Parietal lobe (tissue), 1 donor: ENCODE data around the gene DIPK1C. TPM values are rescaled to one million over a fixed set of nuclear protein-coding genes. Genes with fewer than 3 reads are reported as not detected.

Experiments used
- total RNA-seq: library from RNA; depleted of rRNA; stranded (reverse); fragments of >200 nt; gene quantifications from one replicate; pipeline ENCODE4 v1.2.3, GENCODE V29; 2014

DIPK1C gene
- 7.8 TPM for total RNA-seq

DNA sequence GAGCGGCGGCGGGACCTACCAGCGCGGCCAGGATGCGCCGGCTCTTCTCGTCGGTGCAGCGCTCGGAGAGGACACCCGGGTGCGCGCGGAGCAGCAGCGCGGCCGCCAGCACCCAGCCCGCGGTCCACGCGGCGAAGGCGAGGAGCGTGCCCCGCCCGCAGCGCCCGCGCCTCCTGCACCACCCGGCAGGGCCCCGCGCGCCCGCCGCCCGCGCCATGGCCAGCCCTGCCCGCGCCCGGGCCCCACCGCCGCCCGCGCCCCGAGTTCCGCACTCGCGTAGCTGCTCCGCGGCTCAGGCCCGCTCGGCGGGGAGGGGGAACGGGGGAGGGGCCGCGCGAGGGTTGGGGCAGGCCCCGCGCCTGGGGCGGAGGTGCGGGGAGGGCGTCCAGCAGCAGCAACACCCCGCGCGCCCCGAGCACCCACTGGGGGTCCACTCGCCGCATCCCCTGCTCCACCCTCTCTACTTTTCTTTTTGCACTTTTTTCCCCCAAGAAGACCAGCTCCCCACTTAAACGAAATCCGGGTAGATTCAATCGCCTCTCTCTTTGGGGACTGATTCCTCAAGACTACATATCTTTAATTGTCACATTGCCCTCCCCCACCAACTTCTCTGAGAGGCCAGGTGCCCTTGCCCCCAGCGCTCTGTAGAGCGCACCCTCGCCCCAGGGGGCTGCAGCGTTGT, at the start of gene DIPK1C:
Gene DIPK1C, minus strand, starts transcription at position 266 of the 682 bp plus-strand sequence. Its CDS starts 49 bp downstream, at position 217.

GRCh38 chr18:74495581-74496507, 38.7 kb upstream of the DIPK1C start, which contains the start of gene CNDP2:
CNDP2 (plus strand) TSS chr18:74496363; CDS start chr18:74499974, 3,611 bp downstream.

Other genes with a start within 250 kb of the DIPK1C start
- gene CYB5A, start 165.3 kb downstream of the DIPK1C start, total RNA-seq, result 14.4 TPM
- not detected for gene C18orf63, start 141.5 kb downstream of the DIPK1C start, total RNA-seq
- gene CNDP2, start 39.1 kb upstream of the DIPK1C start, total RNA-seq, result 55.1 TPM
- gene CNDP1, start 77.2 kb upstream of the DIPK1C start, total RNA-seq, result 1.9 TPM
- gene ZNF407, start 140.6 kb upstream of the DIPK1C start, total RNA-seq, result 46.0 TPM